Liver (tissue), 9 donors: ENCODE data around the gene LRMDA. TPM values are rescaled to one million over a fixed set of nuclear protein-coding genes. Genes with fewer than 3 reads are reported as not detected.

ENCODE experiments used
- DNase-seq: peaks from one replicate; pipeline ENCODE4 v3.0.0-alpha.2; 2017; ENCODE audit warnings: low spot score
- H3K27ac ChIP-seq, 2 donors: one replicate each; pipeline ENCODE4 v1.7.0; 2013; ENCODE audit warnings: inconsistent platforms in 2 of 2, low read length in 2 of 2, control low read depth in 1 of 2, low read depth in 1 of 2, mild to moderate bottlenecking in 1 of 2
- H3K27me3 ChIP-seq, 4 donors: one replicate each; pipeline versions ENCODE4 v1.6.1 to v1.7.0; 2013; ENCODE audit warnings: low read length in 3 of 4, inconsistent platforms in 1 of 4, mild to moderate bottlenecking in 1 of 4, moderate library complexity in 1 of 4; ENCODE audit not compliant: control insufficient read depth in 4 of 4, insufficient read depth in 4 of 4
- H3K36me3 ChIP-seq, 4 donors: one replicate each; pipeline versions ENCODE4 v1.6.1 to v1.7.0; 2013; ENCODE audit warnings: low read length in 3 of 4, mild to moderate bottlenecking in 3 of 4, low read depth in 1 of 4, moderate library complexity in 1 of 4; ENCODE audit not compliant: control insufficient read depth in 4 of 4, insufficient read depth in 3 of 4
- H3K4me1 ChIP-seq, 4 donors: one replicate each; pipeline versions ENCODE4 v1.6.1 to v1.7.0; 2013; ENCODE audit warnings: low read length in 3 of 4, mild to moderate bottlenecking in 3 of 4, moderate library complexity in 1 of 4; ENCODE audit not compliant: control insufficient read depth in 4 of 4, insufficient read depth in 4 of 4
- H3K4me3 ChIP-seq, 3 donors: one replicate each; pipeline versions ENCODE4 v1.6.1 to v1.7.0; 2013; ENCODE audit warnings: low read length in 3 of 3, control low read depth in 1 of 3, low read depth in 1 of 3, mild to moderate bottlenecking in 1 of 3
- H3K9ac ChIP-seq, 2 donors: one replicate each; pipeline ENCODE4 v1.7.0; 2013; ENCODE audit warnings: low read length in 2 of 2, mild to moderate bottlenecking in 2 of 2, moderate library complexity in 2 of 2, control low read depth in 1 of 2, low read depth in 1 of 2
- H3K9me3 ChIP-seq, 4 donors: one replicate each; pipeline versions ENCODE4 v1.6.1 to v1.7.0; 2013; ENCODE audit warnings: low read length in 3 of 4; ENCODE audit not compliant: control insufficient read depth in 4 of 4
- EGR1 ChIP-seq, 2 donors: IDR thresholded peaks; 2 replicates each; pipeline ENCODE4 v1.6.1; 2016 to 2018; ENCODE audit warnings: antibody characterized with exemption in 2 of 2, low read depth in 2 of 2
- FOXA2 ChIP-seq: IDR thresholded peaks from 2 replicates; pipeline ENCODE4 v1.6.1; 2016; ENCODE audit warnings: antibody characterized with exemption
- GABPA ChIP-seq, 2 donors: IDR thresholded peaks in 1 of 2; conservative IDR thresholded peaks in 1 of 2; 2 replicates each; pipeline ENCODE4 v1.6.1; 2016; ENCODE audit warnings: antibody characterized with exemption in 2 of 2, mild to moderate bottlenecking in 1 of 2, moderate library complexity in 1 of 2
- HNF4A ChIP-seq, 2 donors: conservative IDR thresholded peaks; 2 replicates each; pipeline ENCODE4 v1.6.1; 2016; ENCODE audit warnings: antibody characterized with exemption in 2 of 2, mild to moderate bottlenecking in 2 of 2
- HNF4G ChIP-seq: IDR thresholded peaks from 2 replicates; pipeline ENCODE4 v1.6.1; 2016; ENCODE audit warnings: antibody characterized with exemption
- JUND ChIP-seq, 2 donors: IDR thresholded peaks; 2 replicates each; pipeline ENCODE4 v1.6.1; 2016; ENCODE audit warnings: antibody characterized with exemption in 2 of 2
- NR2F2 ChIP-seq: IDR thresholded peaks from 2 replicates; pipeline ENCODE4 v1.6.1; 2016; ENCODE audit warnings: antibody characterized with exemption
- RAD21 ChIP-seq, 2 donors: IDR thresholded peaks; 2 replicates each; pipeline ENCODE4 v1.6.1; 2016; ENCODE audit warnings: antibody characterized with exemption in 2 of 2, mild to moderate bottlenecking in 2 of 2
- RXRA ChIP-seq, 2 donors: IDR thresholded peaks; 2 replicates each; pipeline ENCODE4 v1.6.1; 2017 to 2018; ENCODE audit warnings: antibody characterized with exemption in 2 of 2, mild to moderate bottlenecking in 1 of 2
- SP1 ChIP-seq: IDR thresholded peaks from 2 replicates; pipeline ENCODE4 v1.6.1; 2018; ENCODE audit warnings: antibody characterized with exemption, mild to moderate bottlenecking
- TAF1 ChIP-seq: conservative IDR thresholded peaks from 2 replicates; pipeline ENCODE4 v1.6.1; 2016; ENCODE audit warnings: antibody characterized with exemption, mild to moderate bottlenecking
- YY1 ChIP-seq: IDR thresholded peaks from 2 replicates; pipeline ENCODE4 v1.6.1; 2016; ENCODE audit warnings: antibody characterized with exemption, mild to moderate bottlenecking
- WGBS: extraction: QIAGEN DNeasy Blood & Tissue Kit; methylation state at CpG from one replicate; pipeline ENCODE4 v1.1.7; 2013; 5-methylcytosine and 5-hydroxymethylcytosine counted together
- polyA plus RNA-seq, 2 donors: library from polyadenylated mRNA; stranded (reverse) in 1 of 2; unstranded in 1 of 2; fragments of 200-250 nt in 1 of 2; fragments of >200 nt in 1 of 2; fragmentation: Nextera tagmentation in 1 of 2; extraction: Ambion mirVana in 1 of 2; gene quantifications; one replicate each; pipeline versions ENCODE4 v1.2.1 to v1.2.3, GENCODE V29; 2013 to 2015
- total RNA-seq, 2 donors: library from RNA; depleted of rRNA; stranded (reverse); fragments of >200 nt; gene quantifications; one replicate each; pipeline ENCODE4 v1.2.3, GENCODE V29; 2014
- TF ChIP-seq, protein P1 (sequence below): fragments of 150-350 bp; IDR thresholded peaks from 2 replicates; pipeline ENCODE4 v1.5.1; 2017; ENCODE audit warnings: improper control_type of control experiment, low read depth, low read length; ENCODE audit not compliant: missing input control
- TF ChIP-seq, protein P2 (sequence below): IDR thresholded peaks from 2 replicates; pipeline ENCODE4 v1.6.1; 2016; ENCODE audit warnings: antibody characterized with exemption
- TF ChIP-seq, protein P3 (sequence below): IDR thresholded peaks from 2 replicates; pipeline ENCODE4 v1.6.1; 2016; ENCODE audit warnings: antibody characterized with exemption
- TF ChIP-seq, protein P4 (sequence below): IDR thresholded peaks from 2 replicates; pipeline ENCODE4 v1.6.1; 2016; ENCODE audit warnings: antibody characterized with exemption, mild to moderate bottlenecking
- TF ChIP-seq, protein P5 (sequence below): IDR thresholded peaks from 2 replicates; pipeline ENCODE4 v1.6.1; 2016; ENCODE audit warnings: antibody characterized with exemption
- donor health status: healthy.
- donor health status: healthy.
- donor health status: healthy.
- donor health status: healthy.
- donor health status: healthy.

Gene LRMDA
- total and polyA plus RNA-seq, 4 donors, result 7.9 to 15.8 (median 11.3) TPM

DNA sequence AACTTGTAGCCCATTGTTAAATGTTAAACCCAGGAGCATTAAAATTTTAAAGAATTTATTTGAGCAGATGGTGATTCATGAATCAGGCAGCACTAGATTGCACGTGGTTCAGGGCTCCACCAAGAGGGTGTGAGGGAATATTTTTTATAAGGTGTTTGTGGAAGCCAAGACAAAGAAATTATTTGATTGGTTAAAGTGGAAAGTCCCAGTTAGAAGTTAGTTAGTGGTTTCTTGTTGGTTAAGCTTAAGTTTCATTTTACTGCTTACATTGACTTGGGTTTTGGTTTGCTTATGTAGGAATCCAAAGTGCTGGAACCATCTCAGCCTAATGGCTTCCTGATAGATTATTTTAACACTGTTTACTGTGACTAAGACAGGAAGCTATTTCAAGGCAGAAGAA is 906.2 kb downstream of the LRMDA start:
- H3K36me3 ChIP-seq, result no peaks in the 10 kb centered on the region
- H3K9ac ChIP-seq, result no peak overlapping the region
- TF ChIP-seq FOXA2 (no peak), RAD21 (IDR thresholded peaks at IDR 0.05) (peak in 1 of 2 donors; percentile 11), JUND (IDR thresholded peaks at IDR 0.05) (no peak), NR2F2 (no peak), HNF4A (conservative IDR thresholded peaks at IDR 0.05) (no peak), EGR1 (IDR thresholded peaks at IDR 0.05; ENCODE audit: low read depth in 2 of 2) (no peak)
- TF ChIP-seq, protein P1, sequence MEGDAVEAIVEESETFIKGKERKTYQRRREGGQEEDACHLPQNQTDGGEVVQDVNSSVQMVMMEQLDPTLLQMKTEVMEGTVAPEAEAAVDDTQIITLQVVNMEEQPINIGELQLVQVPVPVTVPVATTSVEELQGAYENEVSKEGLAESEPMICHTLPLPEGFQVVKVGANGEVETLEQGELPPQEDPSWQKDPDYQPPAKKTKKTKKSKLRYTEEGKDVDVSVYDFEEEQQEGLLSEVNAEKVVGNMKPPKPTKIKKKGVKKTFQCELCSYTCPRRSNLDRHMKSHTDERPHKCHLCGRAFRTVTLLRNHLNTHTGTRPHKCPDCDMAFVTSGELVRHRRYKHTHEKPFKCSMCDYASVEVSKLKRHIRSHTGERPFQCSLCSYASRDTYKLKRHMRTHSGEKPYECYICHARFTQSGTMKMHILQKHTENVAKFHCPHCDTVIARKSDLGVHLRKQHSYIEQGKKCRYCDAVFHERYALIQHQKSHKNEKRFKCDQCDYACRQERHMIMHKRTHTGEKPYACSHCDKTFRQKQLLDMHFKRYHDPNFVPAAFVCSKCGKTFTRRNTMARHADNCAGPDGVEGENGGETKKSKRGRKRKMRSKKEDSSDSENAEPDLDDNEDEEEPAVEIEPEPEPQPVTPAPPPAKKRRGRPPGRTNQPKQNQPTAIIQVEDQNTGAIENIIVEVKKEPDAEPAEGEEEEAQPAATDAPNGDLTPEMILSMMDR, result no peak
- H3K27ac ChIP-seq, result no peak overlapping the region
- no peak for DNase-seq
- no peak overlapping the region for H3K4me3 ChIP-seq
- 67% methylated on average over 1 of the region's 1 CpG for WGBS
- peaks cover 0 to 19% (median 14%) of the 10 kb centered on the region in 4 donors for H3K4me1 ChIP-seq
- no peaks in the 10 kb centered on the region for H3K27me3 ChIP-seq
- H3K9me3 ChIP-seq, result no peaks in the 10 kb centered on the region

DNA sequence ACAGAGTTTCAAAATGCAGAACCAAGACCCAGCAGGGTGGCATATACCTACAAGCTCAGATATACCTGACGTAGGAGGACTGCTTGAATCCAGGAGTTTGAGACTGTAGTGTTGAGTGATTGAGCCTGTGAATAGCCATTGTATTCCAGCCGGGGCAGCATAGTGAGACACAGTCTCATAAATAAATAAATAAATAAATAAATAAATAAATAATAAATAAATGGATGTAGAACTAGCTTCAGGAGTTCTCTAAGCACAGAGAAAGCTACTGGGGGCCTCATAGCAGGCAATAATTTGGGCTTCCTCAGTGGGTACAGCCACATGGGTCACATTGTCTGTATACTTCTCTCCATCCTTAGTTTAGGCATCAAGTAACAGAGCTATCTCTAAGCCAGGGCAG is 906.8 kb downstream of the LRMDA start:
- no peaks in the 10 kb centered on the region for H3K27me3 ChIP-seq
- no peak overlapping the region for H3K4me3 ChIP-seq
- DNase-seq, result no peak
- 96% methylated on average over 2 of the region's 2 CpGs for WGBS
- H3K9ac ChIP-seq, result no peak overlapping the region
- TF ChIP-seq YY1 (no peak), RAD21 (IDR thresholded peaks at IDR 0.05) (no peak), NR2F2 (no peak), EGR1 (IDR thresholded peaks at IDR 0.05; ENCODE audit: low read depth in 2 of 2) (no peak), HNF4A (conservative IDR thresholded peaks at IDR 0.05) (no peak), TAF1 (no peak), RXRA (IDR thresholded peaks at IDR 0.05) (no peak), GABPA (IDR thresholded peaks at IDR 0.05 in 1 of 2, conservative IDR thresholded peaks at IDR 0.05 in 1 of 2) (no peak), SP1 (no peak), FOXA2 (no peak), JUND (IDR thresholded peaks at IDR 0.05) (no peak), HNF4G (no peak)
- TF ChIP-seq, protein P2, sequence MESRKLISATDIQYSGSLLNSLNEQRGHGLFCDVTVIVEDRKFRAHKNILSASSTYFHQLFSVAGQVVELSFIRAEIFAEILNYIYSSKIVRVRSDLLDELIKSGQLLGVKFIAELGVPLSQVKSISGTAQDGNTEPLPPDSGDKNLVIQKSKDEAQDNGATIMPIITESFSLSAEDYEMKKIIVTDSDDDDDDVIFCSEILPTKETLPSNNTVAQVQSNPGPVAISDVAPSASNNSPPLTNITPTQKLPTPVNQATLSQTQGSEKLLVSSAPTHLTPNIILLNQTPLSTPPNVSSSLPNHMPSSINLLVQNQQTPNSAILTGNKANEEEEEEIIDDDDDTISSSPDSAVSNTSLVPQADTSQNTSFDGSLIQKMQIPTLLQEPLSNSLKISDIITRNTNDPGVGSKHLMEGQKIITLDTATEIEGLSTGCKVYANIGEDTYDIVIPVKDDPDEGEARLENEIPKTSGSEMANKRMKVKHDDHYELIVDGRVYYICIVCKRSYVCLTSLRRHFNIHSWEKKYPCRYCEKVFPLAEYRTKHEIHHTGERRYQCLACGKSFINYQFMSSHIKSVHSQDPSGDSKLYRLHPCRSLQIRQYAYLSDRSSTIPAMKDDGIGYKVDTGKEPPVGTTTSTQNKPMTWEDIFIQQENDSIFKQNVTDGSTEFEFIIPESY, result no peak
- TF ChIP-seq, protein P3, sequence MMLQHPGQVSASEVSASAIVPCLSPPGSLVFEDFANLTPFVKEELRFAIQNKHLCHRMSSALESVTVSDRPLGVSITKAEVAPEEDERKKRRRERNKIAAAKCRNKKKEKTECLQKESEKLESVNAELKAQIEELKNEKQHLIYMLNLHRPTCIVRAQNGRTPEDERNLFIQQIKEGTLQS, result no peak
- TF ChIP-seq, protein P4, sequence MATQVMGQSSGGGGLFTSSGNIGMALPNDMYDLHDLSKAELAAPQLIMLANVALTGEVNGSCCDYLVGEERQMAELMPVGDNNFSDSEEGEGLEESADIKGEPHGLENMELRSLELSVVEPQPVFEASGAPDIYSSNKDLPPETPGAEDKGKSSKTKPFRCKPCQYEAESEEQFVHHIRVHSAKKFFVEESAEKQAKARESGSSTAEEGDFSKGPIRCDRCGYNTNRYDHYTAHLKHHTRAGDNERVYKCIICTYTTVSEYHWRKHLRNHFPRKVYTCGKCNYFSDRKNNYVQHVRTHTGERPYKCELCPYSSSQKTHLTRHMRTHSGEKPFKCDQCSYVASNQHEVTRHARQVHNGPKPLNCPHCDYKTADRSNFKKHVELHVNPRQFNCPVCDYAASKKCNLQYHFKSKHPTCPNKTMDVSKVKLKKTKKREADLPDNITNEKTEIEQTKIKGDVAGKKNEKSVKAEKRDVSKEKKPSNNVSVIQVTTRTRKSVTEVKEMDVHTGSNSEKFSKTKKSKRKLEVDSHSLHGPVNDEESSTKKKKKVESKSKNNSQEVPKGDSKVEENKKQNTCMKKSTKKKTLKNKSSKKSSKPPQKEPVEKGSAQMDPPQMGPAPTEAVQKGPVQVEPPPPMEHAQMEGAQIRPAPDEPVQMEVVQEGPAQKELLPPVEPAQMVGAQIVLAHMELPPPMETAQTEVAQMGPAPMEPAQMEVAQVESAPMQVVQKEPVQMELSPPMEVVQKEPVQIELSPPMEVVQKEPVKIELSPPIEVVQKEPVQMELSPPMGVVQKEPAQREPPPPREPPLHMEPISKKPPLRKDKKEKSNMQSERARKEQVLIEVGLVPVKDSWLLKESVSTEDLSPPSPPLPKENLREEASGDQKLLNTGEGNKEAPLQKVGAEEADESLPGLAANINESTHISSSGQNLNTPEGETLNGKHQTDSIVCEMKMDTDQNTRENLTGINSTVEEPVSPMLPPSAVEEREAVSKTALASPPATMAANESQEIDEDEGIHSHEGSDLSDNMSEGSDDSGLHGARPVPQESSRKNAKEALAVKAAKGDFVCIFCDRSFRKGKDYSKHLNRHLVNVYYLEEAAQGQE, result no peak
- TF ChIP-seq, protein P5, sequence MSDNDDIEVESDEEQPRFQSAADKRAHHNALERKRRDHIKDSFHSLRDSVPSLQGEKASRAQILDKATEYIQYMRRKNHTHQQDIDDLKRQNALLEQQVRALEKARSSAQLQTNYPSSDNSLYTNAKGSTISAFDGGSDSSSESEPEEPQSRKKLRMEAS, result no peak
- TF ChIP-seq, protein P1, result no peak
- no peaks in the 10 kb centered on the region for H3K9me3 ChIP-seq
- H3K36me3 ChIP-seq, result no peaks in the 10 kb centered on the region
- no peak overlapping the region for H3K27ac ChIP-seq
- peaks cover 0 to 19% (median 14%) of the 10 kb centered on the region in 4 donors for H3K4me1 ChIP-seq
